Gastrocnemius medialis (tissue), 4 donors: Measurements from ENCODE around the gene GLCCI1. TPM values are rescaled to one million over a fixed set of nuclear protein-coding genes. Genes with fewer than 3 reads are reported as not detected.
"Not testable (repeated sequence)": the region's sequence is repeated elsewhere in the genome, so short reads cannot be mapped to it uniquely, and the experiment has no call there.

Experiments used
- ATAC-seq, 2 donors: fragments of 150-250 bp; one replicate each; pipeline ENCODE4 v1.9.1; 2016
- DNase-seq, 2 donors: peaks; one replicate each; pipeline ENCODE4 v3.0.0-alpha.2; 2019
- H3K27ac ChIP-seq, 4 donors: fragments of 200-600 bp; sonication (generic); 1 replicate in 1 of 4; 2 replicates in 3 of 4; pipeline ENCODE4 v1.5.1; 2016 to 2018; ENCODE audit warnings: mild to moderate bottlenecking in 2 of 4, moderate library complexity in 1 of 4
- H3K27me3 ChIP-seq, 3 donors: fragments of 200-600 bp; sonication (generic) in 2 of 3; 1 replicate in 1 of 3; 2 replicates in 2 of 3; pipeline versions ENCODE4 v1.5.1 to v1.6.0; 2016 to 2019; ENCODE audit warnings: mild to moderate bottlenecking in 1 of 3, moderate library complexity in 1 of 3
- H3K36me3 ChIP-seq, 2 donors: fragments of 200-600 bp; sonication (generic) in 1 of 2; one replicate each; pipeline ENCODE4 v1.5.1; 2017 to 2018
- H3K4me1 ChIP-seq, 2 donors: fragments of 200-600 bp; sonication (generic) in 1 of 2; one replicate each; pipeline ENCODE4 v1.5.1; 2016 to 2017; ENCODE audit warnings: mild to moderate bottlenecking in 2 of 2
- H3K4me3 ChIP-seq, 4 donors: fragments of 200-600 bp; sonication (generic) in 3 of 4; 1 replicate in 1 of 4; 2 replicates in 3 of 4; pipeline ENCODE4 v1.5.1; 2016 to 2019; ENCODE audit warnings: mild to moderate bottlenecking in 2 of 4
- H3K9me3 ChIP-seq, 3 donors: fragments of 200-600 bp; sonication (generic) in 2 of 3; 1 replicate in 1 of 3; 2 replicates in 2 of 3; pipeline ENCODE4 v1.5.1; 2016 to 2019
- POLR2A ChIP-seq, 2 donors: fragments of 450-650 bp; IDR thresholded peaks; one replicate each; pipeline ENCODE4 v1.6.1; 2017; ENCODE audit warnings: antibody characterized with exemption in 2 of 2, mild to moderate bottlenecking in 2 of 2, moderate library complexity in 2 of 2
- in situ Hi-C, 4 donors: fragments of 200-750 bp; cut with MboI; loops; one replicate each; pipeline versions ENCODE4 v1.15.0 to v1.8.0; 2017; ENCODE audit warnings: low sequenced_read_pairs in 4 of 4
- intact Hi-C: fragments of 100-400 bp; cut with DNase I; formaldehyde crosslinking; loops from one replicate; pipeline ENCODE4 v1.15.1; 2023; ENCODE audit warnings: low total_unique reads
- total RNA-seq, 4 donors: library from RNA; depleted of rRNA; stranded (reverse); fragments of >200 nt; gene quantifications; one replicate each; pipeline versions ENCODE4 v1.1.0 to v1.2.3, GENCODE V29; 2016
- TF ChIP-seq, protein P1 (sequence below), 5 experiments: fragments of 450-650 bp in 3 of 5; fragments of 200-600 bp in 2 of 5; sonication (generic) in 2 of 5; IDR thresholded peaks in 4 of 5; conservative IDR thresholded peaks in 1 of 5; 1 replicate in 4 of 5; 2 replicates in 1 of 5; pipeline ENCODE4 v1.5.1; 2016 to 2019; ENCODE audit warnings: antibody characterized with exemption in 5 of 5, mild to moderate bottlenecking in 3 of 5, moderate library complexity in 3 of 5

Gene GLCCI1
- total RNA-seq, 4 donors from 2014 or later, result 1.2 to 6.1 (median 2.6) TPM

GRCh38 chr7:8086239-8086638, 117.6 kb downstream of the GLCCI1 start:
- Histone ChIP-seq H3K9me3 (no peaks in the 10 kb centered on the region), H3K27ac (no peak overlapping the region), H3K27me3 (no peaks in the 10 kb centered on the region), H3K4me1 (no peaks in the 10 kb centered on the region), H3K4me3 (no peak overlapping the region), H3K36me3 (no peaks in the 10 kb centered on the region)
- intact Hi-C loops, result no loop called here
- in situ Hi-C loops, result no loop called here
- no peak for DNase-seq
- ATAC-seq, result no peak
- TF ChIP-seq, protein P1, sequence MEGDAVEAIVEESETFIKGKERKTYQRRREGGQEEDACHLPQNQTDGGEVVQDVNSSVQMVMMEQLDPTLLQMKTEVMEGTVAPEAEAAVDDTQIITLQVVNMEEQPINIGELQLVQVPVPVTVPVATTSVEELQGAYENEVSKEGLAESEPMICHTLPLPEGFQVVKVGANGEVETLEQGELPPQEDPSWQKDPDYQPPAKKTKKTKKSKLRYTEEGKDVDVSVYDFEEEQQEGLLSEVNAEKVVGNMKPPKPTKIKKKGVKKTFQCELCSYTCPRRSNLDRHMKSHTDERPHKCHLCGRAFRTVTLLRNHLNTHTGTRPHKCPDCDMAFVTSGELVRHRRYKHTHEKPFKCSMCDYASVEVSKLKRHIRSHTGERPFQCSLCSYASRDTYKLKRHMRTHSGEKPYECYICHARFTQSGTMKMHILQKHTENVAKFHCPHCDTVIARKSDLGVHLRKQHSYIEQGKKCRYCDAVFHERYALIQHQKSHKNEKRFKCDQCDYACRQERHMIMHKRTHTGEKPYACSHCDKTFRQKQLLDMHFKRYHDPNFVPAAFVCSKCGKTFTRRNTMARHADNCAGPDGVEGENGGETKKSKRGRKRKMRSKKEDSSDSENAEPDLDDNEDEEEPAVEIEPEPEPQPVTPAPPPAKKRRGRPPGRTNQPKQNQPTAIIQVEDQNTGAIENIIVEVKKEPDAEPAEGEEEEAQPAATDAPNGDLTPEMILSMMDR (IDR thresholded peaks at IDR 0.05 in 4 of 5, conservative IDR thresholded peaks at IDR 0.05 in 1 of 5), result no peak
- no peak for TF ChIP-seq POLR2A (IDR thresholded peaks at IDR 0.05)

GRCh38 chr7:8089036-8089780, 120.6 kb downstream of the GLCCI1 start:
- no peak overlapping the region for H3K4me3 ChIP-seq
- in situ Hi-C loops (no loop called here), intact Hi-C loops (no loop called here)

DNA sequence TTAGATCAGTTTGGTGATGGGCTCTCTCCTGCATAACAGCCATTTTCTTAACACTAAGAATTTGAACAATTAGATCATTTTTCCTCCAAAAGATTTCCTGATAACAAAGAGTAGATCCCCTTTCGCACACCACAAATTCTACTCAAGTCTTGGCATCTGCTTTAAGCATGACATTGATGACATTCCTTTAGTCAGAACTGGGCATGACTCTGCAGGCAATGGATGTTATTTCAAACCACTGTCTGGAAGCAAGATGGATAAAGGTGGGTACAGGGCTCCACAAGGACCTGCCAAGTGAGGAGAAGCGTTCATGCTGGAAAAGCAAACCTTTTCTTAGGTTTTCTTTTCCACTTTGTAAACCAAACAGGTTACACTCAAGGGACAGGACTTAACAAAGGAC, 123.5 kb downstream of the GLCCI1 start:
- no peak overlapping the region for H3K4me3 ChIP-seq
- intact Hi-C loops, result no loop called here
- no peak for ATAC-seq
- no peak overlapping the region for H3K27ac ChIP-seq
- TF ChIP-seq, protein P1 (IDR thresholded peaks at IDR 0.05 in 4 of 5, conservative IDR thresholded peaks at IDR 0.05 in 1 of 5), result no peak
- no peak for TF ChIP-seq POLR2A (IDR thresholded peaks at IDR 0.05)
- H3K27me3 ChIP-seq, result no peaks in the 10 kb centered on the region
- no peak for DNase-seq
- in situ Hi-C loops, result no loop called here
- no peaks in the 10 kb centered on the region for H3K9me3 ChIP-seq
- H3K36me3 ChIP-seq, result no peaks in the 10 kb centered on the region
- H3K4me1 ChIP-seq, result no peaks in the 10 kb centered on the region

More at GRCh38 chr7:8089036-8089780, 120.6 kb downstream of the GLCCI1 start:
- TF ChIP-seq, protein P1 (IDR thresholded peaks at IDR 0.05 in 4 of 5, conservative IDR thresholded peaks at IDR 0.05 in 1 of 5), result no peak
- no peak for TF ChIP-seq POLR2A (IDR thresholded peaks at IDR 0.05)
- Histone ChIP-seq H3K4me1 (no peaks in the 10 kb centered on the region), H3K36me3 (no peaks in the 10 kb centered on the region), H3K27ac (no peak overlapping the region), H3K27me3 (no peaks in the 10 kb centered on the region), H3K9me3 (no peaks in the 10 kb centered on the region)
- ATAC-seq (no peak), DNase-seq (no peak)

GRCh38 chr7:8094164-8095140, 125.9 kb downstream of the GLCCI1 start:
- Histone ChIP-seq H3K27ac (no peak overlapping the region), H3K36me3 (no peaks in the 10 kb centered on the region), H3K9me3 (no peaks in the 10 kb centered on the region), H3K4me3 (no peak overlapping the region), H3K4me1 (no peaks in the 10 kb centered on the region), H3K27me3 (no peaks in the 10 kb centered on the region)
- DNase-seq, result no peak
- in situ Hi-C loops (no loop called here), intact Hi-C loops (no loop called here)
- no peak for ATAC-seq
- TF ChIP-seq POLR2A (IDR thresholded peaks at IDR 0.05), result no peak
- TF ChIP-seq, protein P1 (IDR thresholded peaks at IDR 0.05 in 4 of 5, conservative IDR thresholded peaks at IDR 0.05 in 1 of 5), result no peak

- H3K36me3 ChIP-seq, in situ Hi-C loops, H3K27ac ChIP-seq, intact Hi-C loops, H3K4me3 ChIP-seq, ATAC-seq, H3K4me1 ChIP-seq, DNase-seq, H3K27me3 ChIP-seq, H3K9me3 ChIP-seq: not testable (repeated sequence)
These were observed 132.7 kb downstream of the GLCCI1 start for GRCh38 chr7:8101292-8101691.
